ENCODE measurements around the gene S100B. TPM values are rescaled to one million over a fixed set of nuclear protein-coding genes. Genes with fewer than 3 reads are reported as not detected.

Gene S100B
- polyA plus RNA-seq, 6 donors from 2014 or later, result 0.34 to 0.45 (median 0.36) TPM; not detected in 3

- Mint-ChIP-seq H3K9me3 (peaks cover 0 to 7% (median 0%) of the 10 kb centered on the region in 7 donors), H3K36me3 (peaks cover 11 to 20% of the 10 kb centered on the region in 2 donors), H3K4me3 (peak overlapping the region; percentile 55 to 90 (median 72)), H3K27me3 (no peaks in the 10 kb centered on the region), H3K4me1 (peaks cover 18 to 34% (median 32%) of the 10 kb centered on the region in 3 donors), H3K27ac (peak overlapping the region; percentile 4 to 97 (median 88))
- ATAC-seq (ENCODE audit: low read depth in 2 of 2) (peak; percentile 57 to 66), DNase-seq (peak; percentile 21)
Observed at GRCh38 chr21:46551636-46552241, 53.1 kb downstream of the S100B start.

- H3K36me3 Mint-ChIP-seq, result peaks cover 6 to 16% of the 10 kb centered on the region in 2 donors
- peaks cover 0 to 7% (median 0%) of the 10 kb centered on the region in 7 donors for H3K9me3 Mint-ChIP-seq
- H3K4me1 Mint-ChIP-seq, result peaks cover 18 to 34% (median 32%) of the 10 kb centered on the region in 3 donors
- peak; percentile 29 for DNase-seq
- peak overlapping the region in 4 of 8 donors; percentile 60 to 90 (median 68) for H3K4me3 Mint-ChIP-seq
- ATAC-seq (ENCODE audit: low read depth in 2 of 2), result peak; percentile 68 to 74
- H3K27me3 Mint-ChIP-seq, result no peaks in the 10 kb centered on the region
- peak overlapping the region; percentile 4 to 94 (median 88) for H3K27ac Mint-ChIP-seq
Observed at GRCh38 chr21:46550116-46550941, 54.6 kb downstream of the S100B start.

GRCh38 chr21:46549650-46550049, 55.2 kb downstream of the S100B start:
- Mint-ChIP-seq H3K27ac (no peak overlapping the region), H3K27me3 (no peaks in the 10 kb centered on the region), H3K9me3 (peaks cover 0 to 7% (median 0%) of the 10 kb centered on the region in 7 donors), H3K36me3 (peaks cover 6 to 21% of the 10 kb centered on the region in 2 donors), H3K4me1 (peaks cover 18 to 34% (median 32%) of the 10 kb centered on the region in 3 donors), H3K4me3 (no peak overlapping the region)
- DNase-seq, result no peak
- ATAC-seq (ENCODE audit: low read depth in 2 of 2), result no peak

Other genes starting within 250 kb of the S100B start
- 10 to 100 TPM in 1 of 6 donors, 1 to 10 TPM in 4, under 1 TPM in 1; 0.34 to 12.4 (median 7.3) TPM for gene DIP2A, start 146.2 kb downstream of the S100B start, polyA plus RNA-seq (ENCODE audit: low read depth in 6 of 6)
- gene PRMT2, start 30.6 kb upstream of the S100B start, polyA plus RNA-seq (ENCODE audit: low read depth in 6 of 6), result 100 to 1,000 TPM; 101 to 156 (median 115) TPM